GM19023 (cell line): Measurements from ENCODE around the gene WDFY3.

Experiments
- ATAC-seq: cut with Tn5 transposase; IDR thresholded peaks from one replicate; pipeline ENCODE4 v1.9.1; 2021; ENCODE audit warnings: mild to moderate bottlenecking, moderate library complexity; ENCODE audit not compliant: unreplicated experiment

The WDFY3 gene

DNA sequence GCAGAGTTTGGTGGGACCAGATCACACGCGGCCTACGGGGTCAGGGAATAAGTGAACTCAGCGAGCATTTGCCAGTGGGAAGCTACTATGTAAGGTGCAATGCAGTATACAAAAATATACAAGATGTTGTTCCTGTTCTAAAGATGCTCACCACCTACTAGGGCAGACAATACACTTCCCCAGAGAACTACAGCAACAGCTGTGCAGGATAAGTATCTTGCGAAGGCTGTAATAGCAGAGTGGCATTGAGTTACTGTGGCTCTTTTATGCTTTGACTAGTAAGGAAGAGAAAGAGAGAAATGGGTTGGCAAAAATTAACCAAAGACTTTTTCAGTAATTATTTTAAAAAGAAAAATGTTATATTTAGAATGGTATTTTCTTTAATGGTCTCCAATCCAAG lies 322.4 kb downstream of the WDFY3 start:
- no peak for ATAC-seq

DNA sequence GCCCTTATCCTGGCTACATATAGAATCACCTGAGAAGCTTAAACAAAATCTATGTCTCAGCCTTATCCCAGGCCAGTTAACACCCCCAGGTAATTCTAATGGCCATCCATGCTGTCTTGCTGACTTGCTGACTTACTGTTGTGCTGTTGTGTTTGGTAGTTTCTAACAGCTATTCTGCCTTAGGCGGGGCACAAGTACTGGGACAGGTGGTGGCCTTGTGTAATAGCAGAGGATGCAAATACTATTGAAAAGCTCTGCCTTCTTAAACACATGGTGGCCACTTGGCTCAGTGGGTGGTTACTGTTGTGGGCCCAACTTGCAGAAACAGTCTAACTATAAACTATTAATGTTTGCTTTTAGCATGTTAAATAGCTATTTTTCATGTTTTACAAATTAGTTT lies 327.3 kb downstream of the WDFY3 start:
- no peak for ATAC-seq

DNA sequence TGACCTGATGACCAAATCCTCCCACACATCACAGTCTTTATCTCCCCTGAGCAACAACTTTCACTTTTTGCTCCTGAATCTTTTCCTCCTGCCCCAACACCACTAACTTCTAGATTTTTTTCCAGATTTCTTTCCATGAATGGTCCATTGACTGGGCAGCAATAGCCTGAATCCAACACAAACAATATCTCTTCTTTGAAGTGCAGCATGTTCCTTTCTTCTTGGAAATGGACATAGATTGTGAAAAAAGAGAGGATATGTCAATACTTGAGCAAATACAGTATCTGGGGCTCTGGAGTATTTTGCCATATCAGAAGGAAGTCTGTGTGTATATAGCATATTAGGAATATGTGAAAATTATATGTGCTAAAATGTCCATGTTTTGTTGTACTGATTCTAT lies 328.4 kb downstream of the WDFY3 start:
- no peak for ATAC-seq

DNA sequence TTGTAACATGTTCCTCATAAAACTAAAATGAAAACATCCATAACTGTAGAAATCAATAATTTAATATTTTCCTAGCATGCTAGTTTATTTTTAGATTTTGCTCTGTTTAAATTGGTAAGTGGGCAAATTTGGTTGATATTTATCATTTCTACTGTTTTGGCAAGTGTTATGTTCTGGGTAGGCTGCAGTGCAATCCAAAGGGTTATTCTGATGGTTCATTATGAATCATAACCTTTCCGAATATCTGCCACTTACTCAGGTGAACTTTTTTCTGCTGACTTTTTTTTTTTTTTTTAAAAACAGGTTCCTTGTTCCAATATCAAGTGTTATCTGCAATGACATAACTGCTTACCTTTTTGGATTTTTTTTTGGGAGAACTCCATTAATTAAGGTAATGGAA lies 331.5 kb downstream of the WDFY3 start:
- no peak for ATAC-seq

DNA sequence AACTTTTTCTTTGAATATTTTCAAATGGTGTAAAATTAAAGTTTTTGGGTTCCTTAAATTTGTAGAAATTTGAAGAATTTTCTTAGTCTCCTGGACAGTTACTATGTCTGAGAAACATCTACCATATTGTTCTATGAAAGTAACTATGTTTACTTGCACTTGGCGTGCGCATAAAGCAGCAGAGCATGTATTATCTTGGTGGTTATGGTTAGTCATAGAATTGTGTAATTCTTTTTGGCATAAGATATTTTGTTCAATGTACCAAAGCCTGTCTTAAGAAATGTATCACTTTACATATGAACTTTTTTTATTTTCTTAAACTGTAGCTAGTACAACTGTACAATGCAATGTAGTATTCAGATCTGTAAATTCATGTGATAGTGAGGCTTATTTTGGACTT lies 334.4 kb downstream of the WDFY3 start:
- no peak for ATAC-seq

DNA sequence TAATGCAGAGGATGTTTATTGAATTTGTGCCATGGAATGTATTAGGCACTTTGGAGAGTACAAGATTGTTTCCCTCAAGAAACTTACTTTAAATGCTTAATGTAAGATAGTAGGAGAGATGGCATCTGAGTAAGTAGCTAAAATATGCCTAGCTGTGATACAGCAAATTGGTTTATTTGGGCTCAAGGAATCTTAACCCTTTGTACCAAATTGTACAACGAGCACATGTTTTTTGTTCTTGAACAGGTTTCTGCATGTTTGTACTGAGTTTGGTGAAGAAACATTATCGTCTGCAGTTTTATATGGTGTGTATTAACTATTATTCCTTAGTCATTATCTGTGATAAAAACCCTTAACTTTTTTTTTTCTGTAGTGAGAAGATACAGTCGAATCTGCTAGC lies 334.9 kb downstream of the WDFY3 start:
- ATAC-seq, result no peak

DNA sequence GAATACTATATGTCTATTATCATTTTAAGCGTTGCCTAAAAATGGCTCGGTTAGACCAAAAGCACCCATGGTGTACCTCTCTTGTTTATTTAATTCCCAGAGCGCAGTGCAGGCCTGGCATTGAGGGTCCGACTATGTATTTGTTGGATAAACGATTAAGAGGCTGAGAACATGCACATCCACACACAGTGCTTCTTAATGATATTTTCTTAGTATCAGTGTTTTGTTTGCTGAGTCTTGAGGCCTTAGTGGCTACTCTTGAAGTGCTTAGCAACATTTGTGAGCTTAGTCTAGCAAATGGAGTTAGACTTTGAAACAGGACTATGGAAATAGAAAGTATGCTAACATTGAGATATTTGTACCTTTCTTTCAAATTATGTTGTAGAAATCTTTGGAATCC lies 339.8 kb downstream of the WDFY3 start:
- ATAC-seq, result no peak

DNA sequence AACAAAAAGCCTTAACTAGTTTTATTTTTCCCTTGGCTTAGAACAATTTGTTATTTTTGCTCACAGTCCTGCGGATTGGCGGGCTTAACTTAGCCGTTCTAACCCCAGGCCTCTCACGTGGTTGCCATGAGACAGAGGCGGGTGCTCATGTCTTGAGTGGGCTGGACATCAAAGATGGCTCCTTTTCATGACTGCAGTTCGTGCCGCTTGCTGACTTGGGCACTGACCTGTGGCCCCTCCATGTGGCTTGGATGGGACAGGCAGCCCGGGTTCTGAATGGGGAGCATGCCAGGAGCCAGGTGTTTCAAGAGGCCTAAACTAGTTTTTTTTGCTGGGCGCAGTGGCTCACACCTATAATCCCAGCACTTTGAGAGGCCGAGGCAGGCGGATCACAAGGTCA lies 342.8 kb downstream of the WDFY3 start:
- no peak for ATAC-seq

DNA sequence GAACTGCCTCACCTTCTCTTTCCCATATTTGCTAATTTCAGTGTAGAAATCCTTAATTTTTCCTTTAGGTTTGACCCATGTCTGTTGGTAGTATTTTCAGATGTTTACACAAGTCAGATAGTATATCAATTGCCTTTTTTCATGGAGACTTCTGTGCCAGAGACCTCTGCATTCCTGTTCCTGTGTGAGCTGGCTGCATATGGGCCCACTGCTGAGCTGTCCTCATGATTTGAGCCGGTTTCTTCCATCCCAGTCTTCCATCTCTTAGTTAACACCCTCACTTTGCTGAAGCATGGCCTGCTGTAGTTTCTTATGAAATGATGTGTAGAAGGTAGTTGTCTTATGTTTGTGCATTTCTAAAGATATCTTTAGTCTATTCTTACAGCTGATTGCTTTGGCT lies 343.5 kb downstream of the WDFY3 start:
- ATAC-seq, result no peak
